Activated CD8-positive, alpha-beta memory T cell treated with anti-CD3 and anti-CD28 coated beads, Interleukin-2, amount 50 U/mL, for 24 hours (primary cell): ENCODE data around the gene FMNL2.

Source experiments
- DNase-seq: peaks from one replicate; pipeline ENCODE4 v3.0.0-alpha.2; 2020; ENCODE audit errors: extremely low read depth

FMNL2 gene

DNA sequence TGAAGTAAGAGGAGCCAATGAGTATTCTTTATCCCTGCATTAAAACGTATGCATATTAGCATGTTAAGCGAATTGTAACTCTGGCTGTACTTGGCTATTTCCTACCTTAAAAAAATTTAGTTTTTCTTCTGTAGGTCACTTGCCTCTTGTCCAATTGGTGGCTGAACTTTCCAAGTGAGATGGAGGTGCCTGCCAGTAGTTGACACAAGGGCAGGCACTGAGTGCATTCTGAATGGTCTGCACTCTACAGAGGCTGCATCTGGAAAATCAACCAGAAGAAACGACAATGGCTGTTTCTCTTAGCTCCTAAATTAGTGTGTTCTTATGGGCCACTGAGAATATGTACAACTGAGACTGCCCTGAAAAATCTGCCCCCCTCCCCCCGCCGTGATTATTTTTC is 221.5 kb downstream of the FMNL2 start:
- no peak for DNase-seq

DNA sequence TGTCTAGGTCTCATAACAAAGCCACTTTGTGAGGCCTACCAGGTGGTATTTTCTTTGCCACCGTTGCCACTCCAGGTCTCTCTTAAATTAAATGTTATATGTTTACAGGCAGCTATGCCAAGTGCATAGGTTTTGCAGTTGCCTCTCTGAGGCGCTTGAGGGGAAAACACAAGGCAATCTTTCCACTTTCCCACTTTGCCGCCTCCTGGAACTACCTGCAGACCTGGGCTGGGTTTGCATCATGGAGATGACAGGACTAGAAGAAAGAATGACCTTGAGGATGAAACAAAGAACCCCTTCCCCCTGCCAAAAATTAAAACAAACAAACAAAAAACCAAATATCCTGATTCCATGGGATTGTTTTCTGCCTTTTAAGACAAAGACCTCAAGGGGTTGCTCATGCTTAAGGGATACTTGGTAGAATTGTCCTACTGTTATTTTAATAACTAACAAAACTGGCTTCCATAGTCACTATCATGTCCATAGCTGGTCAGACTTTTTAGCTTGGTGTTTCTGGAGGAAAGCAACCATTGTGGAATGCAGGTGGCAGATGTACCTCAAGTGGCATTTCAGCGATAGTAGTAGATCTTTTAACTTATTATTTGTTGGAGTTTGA is 222.4 kb downstream of the FMNL2 start:
- DNase-seq: no peak

GRCh38 chr2:152558158-152558984 is 223.4 kb downstream of the FMNL2 start:
- DNase-seq: no peak

DNA sequence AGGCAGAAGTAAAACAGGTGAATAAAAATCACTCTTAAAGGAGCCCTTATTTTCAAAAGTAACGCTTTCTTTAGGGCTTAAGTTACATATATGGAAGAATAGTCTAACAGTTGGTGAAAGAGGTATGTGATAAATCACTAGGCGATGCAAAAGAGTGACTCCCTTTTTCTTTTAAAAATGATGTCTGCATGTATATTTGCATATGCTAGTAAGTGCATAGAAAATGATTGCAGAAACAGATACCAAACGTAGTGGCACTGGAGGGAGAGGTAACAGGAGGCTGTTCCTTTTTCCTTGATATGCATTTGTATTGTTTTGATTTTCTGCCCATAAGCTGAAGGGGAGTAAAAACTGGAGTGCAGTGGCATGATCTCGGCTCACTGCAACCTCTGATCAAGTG is 224.0 kb downstream of the FMNL2 start:
- DNase-seq: no peak

DNA sequence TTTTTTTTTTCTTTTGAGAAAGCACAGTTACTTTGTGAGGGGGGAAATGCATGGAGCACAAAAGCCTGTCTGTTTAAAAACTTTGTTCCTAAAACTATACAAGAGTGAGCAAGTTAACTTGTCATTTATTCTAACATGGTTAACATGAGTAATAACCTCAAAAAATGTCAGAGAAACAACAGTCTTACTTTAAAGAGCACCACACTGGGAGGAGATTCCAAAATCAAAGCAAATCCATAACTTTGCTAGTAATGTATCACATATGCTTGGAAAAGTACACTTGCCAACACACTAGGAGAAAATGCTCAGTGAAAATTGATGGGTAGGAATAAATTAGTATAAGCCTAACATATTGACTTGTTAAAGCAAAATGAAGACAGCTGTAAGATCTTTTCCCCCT is 225.2 kb downstream of the FMNL2 start:
- DNase-seq: no peak

DNA sequence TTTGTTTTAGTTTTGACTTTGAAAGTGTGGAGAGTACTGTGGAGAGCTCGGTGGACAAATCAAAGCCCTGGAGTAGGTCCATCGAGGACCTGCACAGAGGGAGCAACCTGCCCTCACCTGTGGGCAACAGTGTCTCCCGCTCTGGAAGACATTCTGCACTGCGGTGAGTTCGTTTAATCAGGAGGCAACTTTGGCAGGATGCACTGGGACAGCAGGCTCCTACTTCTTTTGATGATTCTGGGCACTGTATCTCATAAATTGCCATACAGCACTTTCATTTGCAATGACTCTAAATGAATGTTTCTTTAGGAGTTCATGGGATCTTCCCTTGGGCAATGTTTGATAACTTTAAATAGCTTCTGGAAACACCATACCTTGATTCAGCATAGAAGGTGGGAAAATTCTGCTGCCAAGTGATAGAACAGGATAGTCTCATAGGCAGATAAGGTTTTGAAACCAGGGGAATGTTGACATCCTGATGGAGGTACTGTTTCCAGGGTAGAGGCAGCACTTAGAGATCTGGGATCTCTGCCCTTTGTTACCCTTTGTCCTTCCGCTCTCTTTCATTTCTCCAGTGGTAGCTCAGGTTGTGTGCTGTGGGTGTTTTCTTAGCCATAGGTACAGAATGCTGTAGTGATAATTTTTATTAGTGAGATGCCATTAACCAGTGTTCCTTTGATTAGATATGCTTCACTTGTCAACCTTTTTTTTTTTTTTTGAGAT is 226.1 kb downstream of the FMNL2 start:
- no peak for DNase-seq

DNA sequence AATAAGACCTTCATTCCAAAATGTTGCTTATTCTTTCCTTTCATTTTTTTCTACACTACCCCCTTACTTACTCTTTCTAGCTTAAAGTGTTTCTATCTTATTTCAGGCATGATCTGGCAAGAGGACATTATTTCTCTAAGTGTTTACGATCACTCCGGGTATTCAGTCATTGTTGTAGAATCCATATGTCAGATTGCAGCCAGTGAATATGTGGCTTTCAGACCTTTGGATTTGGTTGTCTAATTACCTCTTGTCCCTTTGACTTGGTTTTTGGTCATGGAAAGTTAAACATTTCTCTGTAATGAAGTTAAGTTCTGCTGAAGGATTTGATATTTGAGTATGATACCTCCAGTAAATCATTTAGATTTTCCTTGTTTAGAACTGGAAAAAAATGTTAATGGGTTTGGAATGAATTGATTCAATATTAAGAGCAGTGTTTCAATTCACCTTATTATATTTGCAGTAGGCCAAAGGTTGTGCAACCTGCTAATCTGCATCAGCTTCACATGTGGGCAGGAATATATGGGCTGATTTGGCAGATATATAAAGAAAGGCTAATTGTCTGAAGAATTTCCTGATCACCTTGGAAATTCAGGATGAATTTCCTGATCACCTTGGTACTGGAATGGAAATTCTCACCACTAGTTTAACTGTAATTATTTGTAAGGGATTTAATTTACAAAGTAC is 227.4 kb downstream of the FMNL2 start:
- DNase-seq: no peak

DNA sequence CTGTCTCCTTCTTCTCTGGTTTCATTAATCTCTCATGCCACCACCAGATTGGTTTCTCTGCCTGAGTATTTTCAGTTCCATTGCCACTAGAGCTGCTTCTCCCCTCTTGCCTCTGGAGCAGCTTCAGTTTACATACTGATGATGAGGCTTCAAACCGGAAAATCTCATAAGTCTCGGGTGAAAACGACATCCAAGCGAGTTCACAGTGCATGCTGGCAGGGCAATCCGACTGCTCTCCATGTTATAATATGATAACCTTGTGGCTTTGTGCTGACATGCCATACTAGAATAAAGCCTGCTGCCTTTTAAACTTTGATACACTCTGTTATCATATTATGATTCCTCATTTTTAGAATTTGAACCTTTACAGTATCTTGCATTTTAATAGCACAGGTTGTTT is 228.8 kb downstream of the FMNL2 start:
- no peak for DNase-seq

DNA sequence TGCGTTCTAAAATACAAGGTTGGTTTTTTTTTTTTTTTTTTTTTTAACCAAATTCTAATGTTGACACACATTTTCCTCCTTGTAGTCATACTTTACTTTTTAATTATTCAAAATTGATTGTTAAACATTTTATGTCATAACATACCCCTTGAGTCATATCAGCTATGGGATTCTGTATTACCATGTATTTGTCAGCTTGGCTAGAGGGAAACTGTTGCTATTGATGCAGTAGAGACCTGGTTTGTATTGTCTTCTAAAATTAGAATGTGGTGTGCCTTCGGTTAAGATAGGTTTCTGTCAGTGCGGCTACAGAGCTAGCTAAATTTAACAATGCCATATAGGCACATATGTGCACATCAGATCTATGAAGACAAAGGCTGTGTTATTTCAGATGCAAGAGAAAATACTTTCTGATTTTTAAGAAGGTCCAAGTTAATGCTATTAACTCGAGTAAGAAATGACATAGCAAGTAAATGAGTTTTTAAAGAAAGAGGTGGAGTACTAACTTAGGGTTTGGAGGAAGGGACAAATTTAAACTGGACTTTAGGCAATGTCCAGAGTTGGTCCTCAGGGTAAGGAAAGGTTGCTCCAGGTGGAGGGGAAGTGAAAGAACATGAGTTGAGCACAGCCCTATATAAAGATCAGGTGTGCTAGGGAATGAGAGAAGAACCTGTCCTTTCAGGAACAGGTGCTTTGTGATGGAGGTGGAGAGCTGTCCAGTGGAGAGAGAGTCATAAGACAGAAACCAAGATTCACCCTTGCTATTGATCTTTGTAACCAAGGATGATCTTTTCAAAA is 230.0 kb downstream of the FMNL2 start:
- DNase-seq: no peak

DNA sequence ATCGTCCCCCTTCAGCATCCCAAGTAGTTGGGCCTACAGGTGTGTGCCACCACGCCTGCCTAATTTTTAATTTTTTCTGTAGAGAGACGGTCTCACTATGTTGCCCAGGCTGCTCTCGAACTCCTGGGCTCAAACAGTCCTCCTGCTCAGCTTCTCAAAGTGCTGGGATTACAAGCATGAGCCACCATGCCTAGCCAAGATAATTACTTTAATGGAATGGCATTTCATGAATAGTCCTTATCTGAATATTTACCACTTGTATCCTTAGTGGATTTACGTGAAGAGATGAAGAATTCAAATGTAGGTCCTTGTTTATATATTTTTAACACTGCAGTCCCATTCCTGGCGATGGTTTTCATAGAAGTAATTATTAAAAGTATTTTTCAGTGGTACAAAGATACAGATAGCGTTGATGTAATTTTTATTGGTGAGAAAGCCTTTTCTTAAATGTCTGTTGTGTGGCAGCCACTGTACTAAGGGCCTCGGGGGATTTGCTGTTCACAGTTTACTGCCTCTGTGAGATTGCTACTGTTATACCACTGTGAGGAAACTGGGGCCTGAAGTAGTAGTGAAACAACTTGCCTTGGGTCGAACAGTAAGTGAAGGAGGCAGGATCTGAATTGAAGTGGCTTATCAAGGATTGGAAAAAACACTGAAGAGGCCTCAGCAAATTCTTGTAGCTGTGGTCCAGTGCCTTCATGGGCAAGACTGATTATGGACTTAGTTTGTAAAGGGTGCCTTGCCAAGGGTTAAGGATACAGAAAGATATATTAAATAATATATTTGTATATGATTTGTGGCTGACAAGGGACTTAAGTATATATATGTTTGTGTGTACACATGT is 231.1 kb downstream of the FMNL2 start:
- DNase-seq: no peak

DNA sequence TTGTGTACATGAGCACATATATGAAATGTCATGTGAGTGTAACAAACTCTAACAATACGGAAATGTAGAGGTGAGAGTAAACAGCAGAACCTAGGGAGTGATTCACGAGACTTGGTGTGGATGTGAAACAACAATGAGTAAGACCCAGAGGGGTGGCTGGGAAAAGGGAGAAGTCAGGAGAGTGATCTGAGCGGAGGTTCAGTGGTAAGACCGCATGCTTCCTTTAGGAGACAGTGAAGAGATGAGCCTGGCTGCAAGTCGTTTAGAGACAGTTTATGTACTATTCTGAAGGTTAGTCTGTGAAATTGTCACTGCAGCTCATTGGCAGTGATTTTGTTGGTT is 231.7 kb downstream of the FMNL2 start:
- no peak for DNase-seq

DNA sequence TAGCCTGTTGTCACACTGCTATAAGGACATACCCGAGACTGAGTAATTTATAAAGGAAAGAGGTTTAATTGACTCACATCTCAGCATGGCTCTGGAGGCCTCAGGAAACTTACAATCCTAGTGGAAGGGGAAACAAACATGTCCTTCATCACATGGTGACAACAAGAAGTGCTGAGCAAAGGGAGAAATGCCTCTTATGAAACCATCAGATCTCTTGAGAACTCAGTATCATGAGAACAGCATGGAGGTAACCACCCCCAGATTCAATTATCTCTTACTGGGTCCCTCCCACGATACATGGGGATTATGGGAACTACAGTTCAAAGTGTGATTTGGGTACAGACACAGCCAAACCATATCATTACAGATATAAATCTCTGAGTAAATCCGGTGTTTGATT is 233.6 kb downstream of the FMNL2 start:
- DNase-seq: no peak

GRCh38 chr2:152569186-152569585 is 234.2 kb downstream of the FMNL2 start:
- DNase-seq: no peak

- no peak for DNase-seq
These were observed 236.2 kb downstream of the FMNL2 start for GRCh38 chr2:152571048-152571766.

DNA sequence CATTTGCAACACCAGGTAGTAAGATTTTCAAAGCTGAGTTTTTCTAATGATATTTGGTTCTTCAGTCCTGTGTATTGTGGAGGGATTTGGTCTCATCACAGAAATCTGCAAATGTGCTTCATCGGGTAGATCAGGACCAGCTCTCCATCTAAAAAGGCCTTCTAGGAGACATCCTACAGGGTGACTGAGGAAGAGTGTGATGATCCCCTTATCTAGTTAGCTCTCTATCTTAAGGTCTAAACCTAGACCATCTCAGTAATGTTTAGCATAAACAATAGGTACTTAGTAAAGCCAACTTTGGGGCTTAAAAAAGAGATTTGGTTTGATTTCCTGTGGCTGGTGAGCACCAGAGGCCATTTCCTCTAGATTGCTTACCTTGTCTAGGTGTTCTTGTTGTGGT is 237.1 kb downstream of the FMNL2 start:
- no peak for DNase-seq

GRCh38 chr2:152573168-152573567 is 238.2 kb downstream of the FMNL2 start:
- peak; percentile 18 for DNase-seq

DNA sequence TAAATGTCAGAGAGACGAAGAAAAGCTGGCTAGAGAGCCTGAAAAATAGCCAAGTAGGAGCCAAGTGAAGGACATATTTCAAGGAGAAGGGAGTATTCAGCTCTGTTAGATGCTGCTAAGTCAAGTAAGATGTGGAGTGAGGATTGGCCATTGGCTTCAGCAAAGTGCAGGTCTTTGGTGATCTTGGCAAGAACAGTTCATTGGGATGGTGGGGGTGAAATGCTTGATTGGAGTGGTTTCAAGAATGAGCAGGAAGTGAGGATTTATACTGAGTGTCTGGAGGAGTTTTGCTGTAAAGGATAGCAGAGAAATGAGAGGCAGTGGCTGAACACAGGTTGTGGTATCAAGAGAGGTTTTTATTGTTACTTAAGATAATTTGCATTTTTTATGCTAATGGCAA is 242.6 kb downstream of the FMNL2 start:
- DNase-seq: no peak

GRCh38 chr2:152578573-152578972 is 243.6 kb downstream of the FMNL2 start:
- no peak for DNase-seq

- DNase-seq: no peak
These were observed 245.7 kb downstream of the FMNL2 start for GRCh38 chr2:152580714-152581113.

DNA sequence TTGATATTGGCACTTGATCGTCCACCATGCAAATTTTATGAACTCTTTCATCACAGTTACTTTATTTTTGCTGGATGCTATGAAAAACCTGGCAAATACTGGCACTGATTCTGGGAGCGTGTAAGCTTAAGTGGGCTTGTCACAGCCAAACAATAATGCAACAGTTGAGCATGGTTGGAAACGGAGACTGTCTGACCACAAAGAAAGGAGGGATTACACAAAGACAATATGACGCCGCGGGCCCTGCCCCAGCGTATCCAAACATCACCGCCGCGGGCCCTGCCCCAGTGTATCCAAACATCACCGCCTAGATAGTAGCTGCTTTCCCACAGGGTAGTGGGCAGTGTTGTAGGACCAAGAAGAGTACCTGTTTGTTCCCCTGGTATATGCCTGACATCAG is 246.4 kb downstream of the FMNL2 start:
- no peak for DNase-seq
